GM19239 (cell line): ENCODE measurements around the gene NEDD4L.

ENCODE experiments used
- DNase-seq: peaks from one replicate; pipeline ENCODE4 v3.0.0; 2011; ENCODE audit warnings: low spot score; ENCODE audit not compliant: insufficient read length
- FAIRE-seq: peaks from 2 replicates; lab custom pipeline; 2011; peaks lifted over from hg19 to GRCh38; lab: Jason Lieb, UNC

The NEDD4L gene

GRCh38 chr18:58196164-58196563, 152.1 kb downstream of the NEDD4L start:
- no peak for DNase-seq
- no peak for FAIRE-seq

DNA sequence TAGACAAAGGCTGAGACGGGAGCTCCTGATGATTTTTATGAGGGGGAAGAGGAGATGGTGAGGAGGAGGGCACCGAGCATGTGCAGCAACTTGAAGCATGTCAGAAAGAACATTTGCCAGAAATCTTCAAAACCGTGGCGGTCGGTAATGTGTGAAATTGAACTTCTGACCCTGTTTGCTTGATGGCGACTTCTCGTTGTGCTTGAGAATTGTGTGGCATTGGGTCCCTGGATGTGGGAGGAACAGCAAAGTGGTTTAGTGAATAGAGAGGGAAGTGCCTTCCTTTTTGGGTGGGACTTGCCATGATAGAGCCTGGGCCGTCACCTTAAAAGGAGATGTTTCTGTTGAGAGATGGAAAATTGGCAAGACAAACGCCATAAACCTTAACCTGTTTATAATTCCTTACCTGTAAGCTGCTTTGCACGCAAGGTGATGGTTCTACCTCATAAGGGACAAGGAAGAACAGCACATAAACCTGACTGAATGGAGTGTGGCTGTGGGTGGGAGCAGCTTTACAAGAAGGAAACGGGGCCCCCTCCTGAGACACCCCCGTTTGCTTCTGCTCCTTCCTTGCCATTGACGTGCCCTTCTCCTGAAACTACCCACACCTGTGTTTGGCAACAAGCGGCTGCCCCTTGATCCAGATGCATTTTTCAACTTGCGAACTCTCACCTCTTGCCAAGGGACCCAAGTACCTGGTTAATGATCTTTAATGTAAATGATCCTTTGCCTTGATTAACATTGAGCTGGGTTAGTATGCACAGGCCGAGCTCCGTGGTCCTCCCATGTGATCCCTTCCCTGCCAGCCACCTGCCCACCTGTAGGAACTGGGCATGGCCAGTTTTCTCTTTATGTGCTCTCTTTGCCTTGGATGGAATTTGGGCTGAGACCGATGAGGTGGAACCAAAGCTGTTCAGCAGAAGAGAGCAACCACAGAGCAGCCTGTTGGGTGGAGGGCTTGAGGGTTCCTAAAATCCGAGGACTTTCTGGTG, 153.2 kb downstream of the NEDD4L start:
- DNase-seq (no peak), FAIRE-seq (no peak)

GRCh38 chr18:58201268-58201667, 157.2 kb downstream of the NEDD4L start:
- no peak for FAIRE-seq

GRCh38 chr18:58201733-58202730, 158.0 kb downstream of the NEDD4L start:
- FAIRE-seq (no peak), DNase-seq (no peak)

More at GRCh38 chr18:58201268-58201667, 157.2 kb downstream of the NEDD4L start:
- no peak for DNase-seq

GRCh38 chr18:58204776-58205442, 160.9 kb downstream of the NEDD4L start:
- no peak for FAIRE-seq

GRCh38 chr18:58205443-58206160, 161.6 kb downstream of the NEDD4L start:
- FAIRE-seq, result no peak
- DNase-seq, result no peak

More at GRCh38 chr18:58204776-58205442, 160.9 kb downstream of the NEDD4L start:
- DNase-seq, result no peak

GRCh38 chr18:58207520-58208152, 163.6 kb downstream of the NEDD4L start:
- FAIRE-seq, result no peak

DNA sequence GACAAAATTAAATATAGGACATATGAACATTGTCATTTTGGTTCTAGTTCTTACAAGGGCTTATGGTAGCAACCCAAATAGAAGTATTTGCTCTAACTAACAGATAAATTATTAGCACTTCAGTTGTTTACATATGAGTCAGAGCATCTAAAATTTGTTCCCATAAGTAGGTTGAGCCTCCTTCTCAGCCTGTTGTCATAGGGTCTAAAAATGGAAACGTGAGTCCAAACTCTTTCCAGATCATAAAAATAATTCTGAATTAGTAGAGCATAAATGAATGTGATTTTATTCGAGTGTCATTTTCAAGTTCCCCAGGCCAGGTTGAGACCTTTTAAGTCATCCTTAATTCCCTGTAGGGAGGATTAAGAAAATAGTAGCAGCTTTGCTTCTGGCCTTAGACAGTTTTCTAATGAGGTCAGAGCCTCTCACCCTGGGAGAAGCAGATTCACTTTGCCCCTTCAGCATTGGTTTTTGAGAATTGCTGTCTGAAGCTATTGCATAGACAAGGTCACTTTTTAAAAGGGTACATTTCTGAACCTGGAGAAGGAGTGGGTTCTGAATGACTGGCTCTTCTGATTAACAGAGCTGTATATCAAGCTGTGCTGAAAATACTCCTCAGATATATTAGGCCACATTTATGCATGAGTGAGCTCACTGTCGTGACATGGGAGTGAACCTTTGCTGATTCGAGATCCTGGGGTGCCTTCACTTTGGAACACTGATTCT, 164.3 kb downstream of the NEDD4L start:
- no peak for FAIRE-seq

More at GRCh38 chr18:58207520-58208152, 163.6 kb downstream of the NEDD4L start:
- no peak for DNase-seq

GRCh38 chr18:58209326-58209725, 165.3 kb downstream of the NEDD4L start:
- FAIRE-seq (no peak), DNase-seq (no peak)

More for the DNA sequence above, 164.3 kb downstream of the NEDD4L start:
- DNase-seq, result no peak

DNA sequence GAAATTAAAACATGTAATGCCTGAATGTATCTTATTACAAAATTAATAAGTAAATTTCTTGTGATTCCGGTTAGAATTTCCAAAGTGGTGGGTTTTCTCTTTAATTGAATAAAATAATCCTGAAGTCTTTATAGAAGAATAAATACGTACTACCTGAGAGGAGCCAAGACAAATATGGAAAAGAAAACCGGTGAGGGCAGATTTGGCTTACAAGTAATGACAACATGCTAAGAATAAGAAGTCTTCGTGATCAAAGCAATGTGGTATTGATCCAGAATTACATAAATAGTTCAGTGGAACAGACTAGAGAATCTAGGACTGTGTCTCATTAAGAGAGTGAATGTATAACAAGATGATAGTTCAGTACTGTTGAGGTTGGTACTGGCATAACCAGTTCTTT, 167.5 kb downstream of the NEDD4L start:
- DNase-seq, result no peak
- FAIRE-seq, result no peak

DNA sequence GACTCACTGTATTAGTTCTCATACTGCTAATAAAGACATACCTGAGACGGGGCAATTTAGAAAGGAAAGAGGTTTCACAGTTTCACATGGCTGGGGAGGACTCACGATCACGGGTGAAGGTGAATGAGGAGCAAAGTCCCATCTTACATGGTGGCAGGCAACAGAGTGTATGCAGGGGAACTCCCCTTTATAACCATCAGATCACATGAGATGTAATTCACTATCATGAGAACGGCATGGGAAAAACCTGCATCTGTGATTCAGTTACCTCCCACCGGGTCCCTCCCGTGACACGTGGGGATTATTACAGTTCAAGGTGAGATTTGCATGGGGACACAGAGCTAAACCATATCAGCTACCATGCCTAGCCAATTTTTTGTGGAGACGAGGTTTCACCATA, 168.2 kb downstream of the NEDD4L start:
- FAIRE-seq (no peak), DNase-seq (no peak)

- FAIRE-seq (no peak), DNase-seq (no peak)
Observed at GRCh38 chr18:58213440-58213839, 169.4 kb downstream of the NEDD4L start.

- no peak for FAIRE-seq
- no peak for DNase-seq
Observed at GRCh38 chr18:58215011-58215410, 171.0 kb downstream of the NEDD4L start.

- DNase-seq (no peak), FAIRE-seq (no peak)
Observed at GRCh38 chr18:58216071-58216481, 172.1 kb downstream of the NEDD4L start.

DNA sequence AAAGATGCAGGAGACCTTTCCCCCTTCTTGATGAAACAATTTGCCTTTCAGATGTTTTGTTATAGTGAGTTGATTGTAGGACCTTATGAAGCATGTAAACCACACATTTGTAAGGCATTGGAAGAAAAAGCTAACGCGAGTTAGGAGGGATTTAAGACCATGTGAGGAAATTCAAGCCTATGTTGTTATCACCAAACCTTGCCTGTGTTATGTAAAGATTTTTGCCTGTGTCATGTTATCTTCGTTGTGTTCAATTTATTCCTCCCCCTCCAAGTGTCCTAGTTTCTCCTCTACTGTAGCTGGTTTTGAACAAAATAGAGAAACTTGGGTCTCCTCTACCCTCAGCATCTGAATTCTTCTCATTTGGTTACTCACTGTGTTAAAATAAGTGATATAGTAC, 173.0 kb downstream of the NEDD4L start:
- no peak for DNase-seq
- no peak for FAIRE-seq

DNA sequence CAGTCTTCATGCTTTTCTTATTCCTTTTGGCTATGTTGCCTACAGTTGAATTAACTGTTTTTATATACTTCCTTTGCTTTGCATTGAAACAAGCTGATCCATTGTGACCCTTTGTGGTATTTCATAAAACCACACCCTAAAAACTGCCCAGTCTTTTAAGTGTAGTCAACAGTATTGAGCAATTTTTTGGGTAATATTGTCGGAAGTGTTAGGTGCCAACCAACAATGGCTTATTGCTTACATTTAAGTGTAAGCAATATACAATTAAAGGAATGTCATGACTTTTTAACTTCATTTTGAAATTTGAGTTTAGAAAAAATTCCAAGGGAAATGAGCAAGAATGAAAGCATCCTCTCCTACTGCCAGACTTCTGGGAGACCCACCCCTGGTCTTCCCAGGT, 174.1 kb downstream of the NEDD4L start:
- no peak for FAIRE-seq
- DNase-seq, result no peak

- FAIRE-seq (no peak), DNase-seq (no peak)
Observed at GRCh38 chr18:58221060-58221725, 177.2 kb downstream of the NEDD4L start.
